Measurements from ENCODE around the gene RLN1. TPM values are rescaled to one million over a fixed set of nuclear protein-coding genes. Genes with fewer than 3 reads are reported as not detected.

RLN1 gene
- total RNA-seq, 2 experiments from 2014 or later, result 1.2 to 2.3 TPM

DNA sequence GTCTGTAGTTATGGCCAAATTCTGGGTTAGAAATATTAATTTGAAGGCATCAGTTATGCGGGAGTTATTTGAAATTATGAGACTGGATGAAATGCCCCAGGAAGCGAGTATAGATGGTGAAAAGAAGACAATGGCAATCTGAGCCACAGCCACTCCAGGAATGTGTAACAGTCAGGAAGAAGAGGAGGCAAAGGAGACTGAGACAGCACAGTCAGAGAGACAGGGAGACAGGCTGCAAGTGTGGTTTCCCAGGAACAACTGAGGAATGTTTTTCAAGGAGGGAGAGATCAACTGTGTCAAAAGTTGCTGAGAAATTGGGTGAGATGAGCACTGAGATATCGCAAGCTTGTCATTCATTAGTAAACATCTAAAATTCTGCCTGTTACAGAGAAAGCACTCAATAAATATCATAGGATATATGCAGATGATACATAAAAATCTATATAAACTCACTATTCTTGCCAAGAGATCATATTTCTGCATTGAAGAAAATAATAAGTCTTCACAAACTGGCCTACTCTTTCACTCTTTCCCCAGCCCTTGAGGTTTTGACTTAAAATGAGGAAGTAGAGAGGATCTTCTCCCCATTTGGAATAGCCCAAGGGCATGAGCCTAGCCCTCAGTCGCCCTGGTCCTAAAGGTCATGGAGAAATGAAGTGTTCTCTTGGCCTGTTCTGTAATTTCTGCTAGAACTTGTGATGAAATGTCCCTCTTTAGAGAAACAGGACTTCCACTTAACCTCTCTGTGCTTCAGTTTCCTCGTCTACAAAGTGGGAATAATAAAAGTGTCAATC, 48.5 kb upstream of the RLN1 start:
- ChIA-PET POLR2A (interaction anchor here (1.0 to 1.1 kb wide), 2 partner anchors 28 to 29 kb away, joined by 3 to 4 read pairs; no protein-coding TSS in a partner anchor), CTCF (ENCODE audit: unreplicated experiment) (no interaction called here)
- H2AFZ ChIP-seq (ENCODE audit: low read length), result no peak overlapping the region
- H3K4me1 ChIP-seq (ENCODE audit: insufficient read depth, low read length, poor library complexity, severe bottlenecking), result no peaks in the 10 kb centered on the region
- no peak overlapping the region for H3K27ac ChIP-seq (ENCODE audit: low read depth, low read length, poor library complexity, severe bottlenecking)
- no TSS peak for BruUV-seq (replicated peaks)
- DNase-seq (ENCODE audit: low spot score), result no peak
- no peak overlapping the region for H3K4me3 ChIP-seq (ENCODE audit: low read depth, low read length, poor library complexity, severe bottlenecking)
- no peaks in the 10 kb centered on the region for H4K20me1 ChIP-seq (ENCODE audit: insufficient read depth, low read length)
- H3K9me3 ChIP-seq (ENCODE audit: low read length), result no peaks in the 10 kb centered on the region
- no peak overlapping the region for H3K4me2 ChIP-seq (ENCODE audit: low read length)
- no peaks in the 10 kb centered on the region for H3K79me2 ChIP-seq (ENCODE audit: insufficient read depth, low read depth, low read length)
- TF ChIP-seq EZH2phosphoT487 (IDR thresholded peaks at IDR 0.05; ENCODE audit: borderline replicate concordance, low read depth, low read length), result no peak
- intact Hi-C loops (cut with micrococcal nuclease; ENCODE audit: unreplicated experiment), result no loop called here
- no peaks in the 10 kb centered on the region for H3K36me3 ChIP-seq (ENCODE audit: insufficient read depth, low read length)
- no peaks in the 10 kb centered on the region for H3K9me2 ChIP-seq (ENCODE audit: insufficient read depth, low read length)

DNA sequence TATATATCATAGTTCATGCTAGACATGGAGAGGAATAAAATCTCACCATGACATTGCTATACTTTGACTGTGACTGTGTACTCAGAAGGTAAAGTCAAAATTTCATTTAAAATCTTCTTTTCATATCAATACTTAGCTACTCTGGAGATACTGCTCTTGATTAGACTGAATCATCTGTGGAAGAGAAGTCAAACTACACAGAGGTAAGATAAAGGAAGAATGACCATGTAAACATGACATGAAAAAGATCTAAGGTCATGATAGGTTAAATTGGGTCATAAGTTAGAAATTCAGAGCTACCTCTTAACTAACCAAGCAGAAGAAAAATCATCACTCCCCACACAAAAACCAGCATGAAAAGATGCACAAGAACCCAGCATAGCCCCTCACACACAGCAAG, 44.8 kb upstream of the RLN1 start:
- ChIA-PET POLR2A (interaction anchor here (0.7 kb wide), 1 partner anchor 23 kb away, joined by 3 read pairs; no protein-coding TSS in a partner anchor), CTCF (ENCODE audit: unreplicated experiment) (no interaction called here)
- TF ChIP-seq, protein P1, sequence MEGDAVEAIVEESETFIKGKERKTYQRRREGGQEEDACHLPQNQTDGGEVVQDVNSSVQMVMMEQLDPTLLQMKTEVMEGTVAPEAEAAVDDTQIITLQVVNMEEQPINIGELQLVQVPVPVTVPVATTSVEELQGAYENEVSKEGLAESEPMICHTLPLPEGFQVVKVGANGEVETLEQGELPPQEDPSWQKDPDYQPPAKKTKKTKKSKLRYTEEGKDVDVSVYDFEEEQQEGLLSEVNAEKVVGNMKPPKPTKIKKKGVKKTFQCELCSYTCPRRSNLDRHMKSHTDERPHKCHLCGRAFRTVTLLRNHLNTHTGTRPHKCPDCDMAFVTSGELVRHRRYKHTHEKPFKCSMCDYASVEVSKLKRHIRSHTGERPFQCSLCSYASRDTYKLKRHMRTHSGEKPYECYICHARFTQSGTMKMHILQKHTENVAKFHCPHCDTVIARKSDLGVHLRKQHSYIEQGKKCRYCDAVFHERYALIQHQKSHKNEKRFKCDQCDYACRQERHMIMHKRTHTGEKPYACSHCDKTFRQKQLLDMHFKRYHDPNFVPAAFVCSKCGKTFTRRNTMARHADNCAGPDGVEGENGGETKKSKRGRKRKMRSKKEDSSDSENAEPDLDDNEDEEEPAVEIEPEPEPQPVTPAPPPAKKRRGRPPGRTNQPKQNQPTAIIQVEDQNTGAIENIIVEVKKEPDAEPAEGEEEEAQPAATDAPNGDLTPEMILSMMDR (conservative IDR thresholded peaks at IDR 0.05; ENCODE audit: low read length), result no peak
- TF ChIP-seq EZH2phosphoT487 (IDR thresholded peaks at IDR 0.05; ENCODE audit: borderline replicate concordance, low read depth, low read length), result no peak
- no peaks in the 10 kb centered on the region for H3K79me2 ChIP-seq (ENCODE audit: insufficient read depth, low read depth, low read length)
- BruUV-seq (replicated peaks), result no TSS peak
- no peak overlapping the region for H3K4me3 ChIP-seq (ENCODE audit: low read depth, low read length, poor library complexity, severe bottlenecking)
- DNase-seq (ENCODE audit: low spot score), result no peak
- H3K9me3 ChIP-seq (ENCODE audit: low read length), result no peaks in the 10 kb centered on the region
- no peak overlapping the region for H3K27ac ChIP-seq (ENCODE audit: low read depth, low read length, poor library complexity, severe bottlenecking)
- H3K4me1 ChIP-seq (ENCODE audit: insufficient read depth, low read length, poor library complexity, severe bottlenecking), result peaks cover 4% of the 10 kb centered on the region
- H3K9me2 ChIP-seq (ENCODE audit: insufficient read depth, low read length), result no peaks in the 10 kb centered on the region
- no peaks in the 10 kb centered on the region for H3K36me3 ChIP-seq (ENCODE audit: insufficient read depth, low read length)
- H2AFZ ChIP-seq (ENCODE audit: low read length), result no peak overlapping the region
- H4K20me1 ChIP-seq (ENCODE audit: insufficient read depth, low read length), result no peaks in the 10 kb centered on the region
- intact Hi-C loops (cut with micrococcal nuclease; ENCODE audit: unreplicated experiment), result no loop called here
- no peak overlapping the region for H3K4me2 ChIP-seq (ENCODE audit: low read length)

DNA sequence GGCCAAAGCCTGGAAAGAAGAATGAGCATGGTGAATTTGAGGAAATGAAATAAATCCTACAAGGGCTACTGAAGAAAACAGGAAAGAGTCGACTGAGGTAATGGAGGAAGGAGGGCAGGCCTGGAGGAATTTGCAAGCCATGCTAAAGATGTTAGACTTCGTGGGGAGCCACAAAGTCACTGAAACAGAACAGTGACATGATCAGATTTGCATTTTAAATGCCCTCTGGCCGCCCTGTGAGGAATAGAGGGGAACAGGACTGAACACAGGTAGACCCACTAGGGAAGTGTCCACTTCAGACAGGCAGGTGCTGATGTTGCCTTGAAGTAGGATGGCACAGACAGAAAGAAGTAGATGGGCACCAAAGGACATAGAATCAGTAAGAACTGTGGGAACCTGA, 42.8 kb upstream of the RLN1 start:
- BruUV-seq (replicated peaks), result no TSS peak
- CTCF ChIA-PET (ENCODE audit: unreplicated experiment), result no interaction called here
- POLR2A ChIA-PET, result no interaction called here
- Histone ChIP-seq H3K79me2 (ENCODE audit: insufficient read depth, low read depth, low read length) (no peaks in the 10 kb centered on the region), H3K36me3 (ENCODE audit: insufficient read depth, low read length) (no peaks in the 10 kb centered on the region), H3K4me2 (ENCODE audit: low read length) (no peak overlapping the region), H3K4me3 (ENCODE audit: low read depth, low read length, poor library complexity, severe bottlenecking) (no peak overlapping the region), H3K27ac (ENCODE audit: low read depth, low read length, poor library complexity, severe bottlenecking) (no peak overlapping the region), H3K9me2 (ENCODE audit: insufficient read depth, low read length) (no peaks in the 10 kb centered on the region), H3K9me3 (ENCODE audit: low read length) (no peaks in the 10 kb centered on the region), H3K4me1 (ENCODE audit: insufficient read depth, low read length, poor library complexity, severe bottlenecking) (peaks cover 4% of the 10 kb centered on the region), H2AFZ (ENCODE audit: low read length) (no peak overlapping the region), H4K20me1 (ENCODE audit: insufficient read depth, low read length) (no peaks in the 10 kb centered on the region)
- DNase-seq (ENCODE audit: low spot score), result no peak
- intact Hi-C loops (cut with micrococcal nuclease; ENCODE audit: unreplicated experiment), result no loop called here
- TF ChIP-seq, protein P1 (conservative IDR thresholded peaks at IDR 0.05; ENCODE audit: low read length), result no peak
- TF ChIP-seq EZH2phosphoT487 (IDR thresholded peaks at IDR 0.05; ENCODE audit: borderline replicate concordance, low read depth, low read length), result no peak
